ENCODE data around the gene B4GALT7.

B4GALT7 gene

DNA sequence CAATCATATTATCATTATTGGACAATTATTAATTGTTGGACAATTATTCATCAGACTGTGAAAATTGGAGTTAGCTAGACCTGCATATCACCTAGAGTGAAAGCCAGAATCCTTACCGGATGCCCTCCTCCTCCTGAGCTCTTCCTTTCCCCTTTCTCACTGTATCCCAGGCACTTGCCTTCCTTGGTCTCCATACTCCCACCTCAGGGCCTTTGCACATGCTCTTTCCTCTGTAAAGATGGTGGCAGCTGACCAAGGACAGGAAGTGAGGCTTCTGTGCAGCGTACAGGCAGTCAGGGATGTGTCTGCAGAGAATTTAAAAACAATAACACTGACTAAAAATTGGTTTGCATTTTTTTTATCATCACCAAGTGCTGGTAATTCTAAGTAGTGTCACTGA, 30.0 kb upstream of the B4GALT7 start:
- no peak overlapping the region for H3K27ac ChIP-seq (ENCODE audit: low read depth, low read length)
- H3K18ac ChIP-seq (ENCODE audit: low read length) = no peak overlapping the region
- no peak overlapping the region for H2AK5ac ChIP-seq (ENCODE audit: low read length)
- no peak overlapping the region for H2BK12ac ChIP-seq (ENCODE audit: low read length)
- no peak for DNase-seq
- no peaks in the 10 kb centered on the region for H3K79me2 ChIP-seq (ENCODE audit: control insufficient read depth, insufficient read depth, low read length, poor library complexity)
- no peak overlapping the region for H3K23ac ChIP-seq (ENCODE audit: low read length)
- H3K4me1 ChIP-seq (ENCODE audit: control insufficient read depth in 1 of 2, insufficient read depth in 2 of 2, low read length in 2 of 2) = no peaks in the 10 kb centered on the region
- H3K4me3 ChIP-seq (ENCODE audit: low read depth, low read length) = no peak overlapping the region
- WGBS (ENCODE audit: extremely low coverage, insufficient coverage, insufficient read length) = no CpG with 5 or more reads among the region's 2 CpGs
- no peak overlapping the region for H3K4ac ChIP-seq (ENCODE audit: low read depth, low read length)
- no peaks in the 10 kb centered on the region for H3K79me1 ChIP-seq (ENCODE audit: low read length)
- H3K9ac ChIP-seq (ENCODE audit: low read length) = no peak overlapping the region
- no peak overlapping the region for H3K14ac ChIP-seq (ENCODE audit: low read length)
- no peak overlapping the region for H2AFZ ChIP-seq (ENCODE audit: insufficient read depth, low read length, poor library complexity)
- no peaks in the 10 kb centered on the region for H3K9me3 ChIP-seq (ENCODE audit: insufficient read depth, low read depth, low read length)
- H4K8ac ChIP-seq (ENCODE audit: low read depth, low read length) = no peak overlapping the region
- H3K4me2 ChIP-seq (ENCODE audit: low read length) = no peak overlapping the region
- H2BK120ac ChIP-seq (ENCODE audit: insufficient read depth, low read length, poor library complexity) = no peak overlapping the region
- H3K36me3 ChIP-seq (ENCODE audit: control insufficient read depth in 1 of 2, insufficient read depth in 2 of 2, low read length in 2 of 2) = no peaks in the 10 kb centered on the region
- no peak overlapping the region for H4K12ac ChIP-seq (ENCODE audit: low read depth, low read length)
- H3K27me3 ChIP-seq (ENCODE audit: insufficient read depth, low read length) = no peaks in the 10 kb centered on the region
- no peak overlapping the region for H2BK5ac ChIP-seq (ENCODE audit: low read depth, low read length, poor library complexity)
- no peak overlapping the region for H4K91ac ChIP-seq (ENCODE audit: low read depth, low read length)

DNA sequence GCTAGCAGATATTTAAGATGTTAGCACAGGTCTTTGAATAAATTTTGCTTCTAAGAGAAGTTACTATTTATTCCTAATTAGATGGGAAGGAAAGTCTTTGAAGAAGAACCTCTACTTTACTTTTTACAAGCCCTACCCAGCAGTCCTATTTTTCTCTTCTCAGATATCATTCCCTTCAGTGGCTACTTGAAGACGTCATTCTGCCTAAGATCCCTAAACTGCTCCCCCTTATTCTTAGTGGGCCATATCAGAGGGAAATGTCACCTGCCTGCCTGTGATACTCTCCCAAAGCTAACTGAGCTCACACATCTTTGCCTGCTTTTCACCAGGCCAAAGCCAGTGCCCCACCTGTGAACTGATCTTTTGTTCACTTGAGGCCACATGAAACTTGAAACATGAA, 24.4 kb upstream of the B4GALT7 start:
- WGBS (ENCODE audit: extremely low coverage, insufficient coverage, insufficient read length) = no CpG with 5 or more reads among the region's 1 CpG
- H2BK12ac ChIP-seq (ENCODE audit: low read length) = no peak overlapping the region

DNA sequence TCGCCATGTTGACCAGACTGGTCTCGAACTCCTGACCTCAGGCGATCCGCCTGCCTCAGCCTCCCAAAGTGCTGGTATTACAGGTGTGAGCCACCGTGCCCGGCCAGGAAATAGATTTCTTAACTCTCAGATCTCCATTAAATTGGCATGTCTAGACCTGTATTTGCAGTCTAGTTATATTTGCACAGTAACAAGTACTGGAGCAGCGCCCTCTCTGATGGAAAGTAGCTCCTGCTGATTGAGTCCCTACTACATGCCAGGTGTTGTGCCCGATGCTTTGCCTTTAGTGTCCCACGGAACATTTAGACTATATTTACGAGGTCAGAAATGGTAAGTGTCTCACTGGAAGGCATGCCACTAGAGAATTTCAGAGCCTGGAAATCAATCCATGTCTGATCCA, 23.8 kb upstream of the B4GALT7 start:
- Histone ChIP-seq H2BK12ac (ENCODE audit: low read length) (no peak overlapping the region), H3K14ac (ENCODE audit: low read length) (no peak overlapping the region), H2BK120ac (ENCODE audit: insufficient read depth, low read length, poor library complexity) (no peak overlapping the region), H3K4ac (ENCODE audit: low read depth, low read length) (no peak overlapping the region), H3K36me3 (ENCODE audit: control insufficient read depth in 1 of 2, insufficient read depth in 2 of 2, low read length in 2 of 2) (no peaks in the 10 kb centered on the region), H3K4me1 (ENCODE audit: control insufficient read depth in 1 of 2, insufficient read depth in 2 of 2, low read length in 2 of 2) (no peaks in the 10 kb centered on the region), H4K8ac (ENCODE audit: low read depth, low read length) (no peak overlapping the region), H3K9me3 (ENCODE audit: insufficient read depth, low read depth, low read length) (no peaks in the 10 kb centered on the region), H3K4me2 (ENCODE audit: low read length) (no peak overlapping the region), H3K23ac (ENCODE audit: low read length) (no peak overlapping the region), H2BK5ac (ENCODE audit: low read depth, low read length, poor library complexity) (no peak overlapping the region), H2AFZ (ENCODE audit: insufficient read depth, low read length, poor library complexity) (no peak overlapping the region), H4K12ac (ENCODE audit: low read depth, low read length) (no peak overlapping the region), H2AK5ac (ENCODE audit: low read length) (no peak overlapping the region), H3K27ac (ENCODE audit: low read depth, low read length) (no peak overlapping the region), H3K18ac (ENCODE audit: low read length) (no peak overlapping the region), H3K79me2 (ENCODE audit: control insufficient read depth, insufficient read depth, low read length, poor library complexity) (no peaks in the 10 kb centered on the region), H3K79me1 (ENCODE audit: low read length) (no peaks in the 10 kb centered on the region), H3K4me3 (ENCODE audit: low read depth, low read length) (no peak overlapping the region), H4K91ac (ENCODE audit: low read depth, low read length) (no peak overlapping the region), H3K9ac (ENCODE audit: low read length) (no peak overlapping the region), H3K27me3 (ENCODE audit: insufficient read depth, low read length) (no peaks in the 10 kb centered on the region)
- no CpG with 5 or more reads among the region's 10 CpGs for WGBS (ENCODE audit: extremely low coverage, insufficient coverage, insufficient read length)
- no peak for DNase-seq

More for the DNA sequence above, 24.4 kb upstream of the B4GALT7 start:
- H2AK5ac ChIP-seq (ENCODE audit: low read length) = no peak overlapping the region
- no peak overlapping the region for H3K23ac ChIP-seq (ENCODE audit: low read length)
- H3K27me3 ChIP-seq (ENCODE audit: insufficient read depth, low read length) = no peaks in the 10 kb centered on the region
- no peak overlapping the region for H3K9ac ChIP-seq (ENCODE audit: low read length)
- H2BK5ac ChIP-seq (ENCODE audit: low read depth, low read length, poor library complexity) = no peak overlapping the region
- H4K91ac ChIP-seq (ENCODE audit: low read depth, low read length) = no peak overlapping the region
- no peak overlapping the region for H3K27ac ChIP-seq (ENCODE audit: low read depth, low read length)
- H2AFZ ChIP-seq (ENCODE audit: insufficient read depth, low read length, poor library complexity) = no peak overlapping the region
- no peaks in the 10 kb centered on the region for H3K4me1 ChIP-seq (ENCODE audit: control insufficient read depth in 1 of 2, insufficient read depth in 2 of 2, low read length in 2 of 2)
- no peaks in the 10 kb centered on the region for H3K79me2 ChIP-seq (ENCODE audit: control insufficient read depth, insufficient read depth, low read length, poor library complexity)
- DNase-seq = no peak
- no peak overlapping the region for H3K4me3 ChIP-seq (ENCODE audit: low read depth, low read length)
- H4K12ac ChIP-seq (ENCODE audit: low read depth, low read length) = no peak overlapping the region
- no peaks in the 10 kb centered on the region for H3K9me3 ChIP-seq (ENCODE audit: insufficient read depth, low read depth, low read length)
- no peak overlapping the region for H3K14ac ChIP-seq (ENCODE audit: low read length)
- H3K36me3 ChIP-seq (ENCODE audit: control insufficient read depth in 1 of 2, insufficient read depth in 2 of 2, low read length in 2 of 2) = no peaks in the 10 kb centered on the region
- no peak overlapping the region for H4K8ac ChIP-seq (ENCODE audit: low read depth, low read length)
- no peak overlapping the region for H3K18ac ChIP-seq (ENCODE audit: low read length)
- no peak overlapping the region for H2BK120ac ChIP-seq (ENCODE audit: insufficient read depth, low read length, poor library complexity)
- no peaks in the 10 kb centered on the region for H3K79me1 ChIP-seq (ENCODE audit: low read length)
- H3K4me2 ChIP-seq (ENCODE audit: low read length) = no peak overlapping the region
- H3K4ac ChIP-seq (ENCODE audit: low read depth, low read length) = no peak overlapping the region

DNA sequence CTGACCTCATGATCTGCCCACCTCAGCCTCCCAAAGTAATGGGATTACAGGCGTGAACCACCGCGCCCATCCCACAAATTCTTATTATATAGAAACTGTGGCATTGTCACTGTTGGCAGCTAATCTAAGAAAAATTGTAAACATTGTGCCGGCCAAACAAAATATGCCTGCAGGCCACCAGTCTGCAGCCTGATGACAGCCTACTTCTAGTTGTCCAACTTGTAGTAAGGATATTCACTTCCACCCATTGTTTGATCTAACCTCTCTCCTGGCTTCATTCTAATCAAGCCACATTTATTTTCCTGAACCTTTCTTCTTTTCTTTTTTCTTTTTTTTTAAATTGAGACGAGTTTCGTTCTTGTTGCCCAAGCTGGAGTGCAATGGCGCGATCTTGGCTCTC, 21.6 kb upstream of the B4GALT7 start:
- no CpG with 5 or more reads among the region's 8 CpGs for WGBS (ENCODE audit: extremely low coverage, insufficient coverage, insufficient read length)
- no peak overlapping the region for H2BK120ac ChIP-seq (ENCODE audit: insufficient read depth, low read length, poor library complexity)

More for the DNA sequence above, 21.6 kb upstream of the B4GALT7 start:
- Histone ChIP-seq H3K4ac (ENCODE audit: low read depth, low read length) (no peak overlapping the region), H2BK5ac (ENCODE audit: low read depth, low read length, poor library complexity) (no peak overlapping the region), H3K27me3 (ENCODE audit: insufficient read depth, low read length) (no peaks in the 10 kb centered on the region), H3K36me3 (ENCODE audit: control insufficient read depth in 1 of 2, insufficient read depth in 2 of 2, low read length in 2 of 2) (no peaks in the 10 kb centered on the region), H2BK12ac (ENCODE audit: low read length) (no peak overlapping the region), H4K8ac (ENCODE audit: low read depth, low read length) (no peak overlapping the region), H3K4me2 (ENCODE audit: low read length) (no peak overlapping the region), H3K79me2 (ENCODE audit: control insufficient read depth, insufficient read depth, low read length, poor library complexity) (no peaks in the 10 kb centered on the region), H2AFZ (ENCODE audit: insufficient read depth, low read length, poor library complexity) (no peak overlapping the region), H4K91ac (ENCODE audit: low read depth, low read length) (no peak overlapping the region), H3K4me1 (ENCODE audit: control insufficient read depth in 1 of 2, insufficient read depth in 2 of 2, low read length in 2 of 2) (no peaks in the 10 kb centered on the region), H3K27ac (ENCODE audit: low read depth, low read length) (no peak overlapping the region), H3K14ac (ENCODE audit: low read length) (no peak overlapping the region), H3K9me3 (ENCODE audit: insufficient read depth, low read depth, low read length) (no peaks in the 10 kb centered on the region), H2AK5ac (ENCODE audit: low read length) (no peak overlapping the region), H3K18ac (ENCODE audit: low read length) (no peak overlapping the region), H3K9ac (ENCODE audit: low read length) (no peak overlapping the region), H3K23ac (ENCODE audit: low read length) (no peak overlapping the region), H4K12ac (ENCODE audit: low read depth, low read length) (no peak overlapping the region), H3K4me3 (ENCODE audit: low read depth, low read length) (no peak overlapping the region), H3K79me1 (ENCODE audit: low read length) (no peaks in the 10 kb centered on the region)
- DNase-seq = no peak

All from trophoblast cell (in vitro differentiated cells and primary cell).